Smooth muscle cell of bladder (primary cell): ENCODE data around the gene C17orf58. TPM values are rescaled to one million over a fixed set of nuclear protein-coding genes. Genes with fewer than 3 reads are reported as not detected.

Source experiments
- total RNA-seq: library from RNA; depleted of rRNA; stranded (reverse); fragments of >200 nt; gene quantifications from 2 replicates; pipeline ENCODE4 v1.2.3, GENCODE V29; 2014

C17orf58 gene
- 9.9 and 11.5 TPM in 2 replicates for total RNA-seq

GRCh38 chr17:67996301-67997171 is at the start of gene C17orf58:
Gene C17orf58, minus strand, starts transcription at chr17:67996469. Its CDS starts 271 bp downstream, at chr17:67996198.

GRCh38 chr17:68035523-68036303 is 39.4 kb upstream of the C17orf58 start, which contains the start of gene KPNA2:
Gene KPNA2, plus strand, starts transcription at chr17:68035735. Its CDS starts 1,398 bp downstream, at chr17:68037133.

Other genes starting within 250 kb of the C17orf58 start
- gene BPTF, start 171.0 kb downstream of the C17orf58 start, total RNA-seq: 22.3 and 25.2 TPM in 2 replicates
- 31.9 and 37.4 TPM in 2 replicates for gene KPNA2, start 39.3 kb upstream of the C17orf58 start, total RNA-seq